Thoracic aorta (tissue), 2 donors: ENCODE results near the gene FBXO15. TPM values are rescaled to one million over a fixed set of nuclear protein-coding genes. Genes with fewer than 3 reads are reported as not detected.

ENCODE experiments used
- ATAC-seq: fragments of 150-250 bp; one replicate; pipeline ENCODE4 v1.8.0; 2017; ENCODE audit warnings: low read depth; ENCODE audit not compliant: insufficient number of reproducible peaks, low FRiP score
- DNase-seq: peaks from one replicate; pipeline ENCODE4 v3.0.0-alpha.2; 2020; ENCODE audit warnings: low spot score
- H3K27ac ChIP-seq, 2 donors: fragments of 200-600 bp; sonication (generic); 1 replicate in 1 of 2; 2 replicates in 1 of 2; pipeline ENCODE4 v1.5.1; 2016; ENCODE audit warnings: mild to moderate bottlenecking in 2 of 2, moderate library complexity in 2 of 2
- H3K27me3 ChIP-seq: fragments of 200-600 bp; sonication (generic); replicated peaks from 2 replicates; pipeline ENCODE4 v1.6.0; 2016; ENCODE audit warnings: mild to moderate bottlenecking; ENCODE audit not compliant: insufficient read depth
- H3K36me3 ChIP-seq: fragments of 200-600 bp; sonication (generic); one replicate; pipeline ENCODE4 v1.5.1; 2016
- H3K4me1 ChIP-seq, 2 donors: fragments of 200-600 bp; sonication (generic); 1 replicate in 1 of 2; 2 replicates in 1 of 2; pipeline versions ENCODE4 v1.5.1 to v1.6.0; 2016; ENCODE audit warnings: low read depth in 2 of 2, mild to moderate bottlenecking in 1 of 2; ENCODE audit not compliant: control insufficient read depth in 1 of 2
- H3K4me3 ChIP-seq: fragments of 200-600 bp; sonication (generic); 2 replicates; pipeline ENCODE4 v1.5.1; 2016; ENCODE audit warnings: mild to moderate bottlenecking
- H3K9me3 ChIP-seq: fragments of 200-600 bp; sonication (generic); 2 replicates; pipeline ENCODE4 v1.5.1; 2016
- total RNA-seq, 2 donors: library from RNA; depleted of rRNA; stranded (reverse); fragments of >200 nt; gene quantifications; one replicate each; pipeline versions ENCODE4 v1.1.0 to v1.2.3, GENCODE V29; 2016
- TF ChIP-seq, protein P1 (sequence below): fragments of 200-600 bp; sonication (generic); IDR thresholded peaks from one replicate; pipeline ENCODE4 v1.5.1; 2019; ENCODE audit warnings: antibody characterized with exemption

Gene FBXO15
- total RNA-seq, 2 donors from 2014 or later = 1.8 TPM; not detected in 1

DNA sequence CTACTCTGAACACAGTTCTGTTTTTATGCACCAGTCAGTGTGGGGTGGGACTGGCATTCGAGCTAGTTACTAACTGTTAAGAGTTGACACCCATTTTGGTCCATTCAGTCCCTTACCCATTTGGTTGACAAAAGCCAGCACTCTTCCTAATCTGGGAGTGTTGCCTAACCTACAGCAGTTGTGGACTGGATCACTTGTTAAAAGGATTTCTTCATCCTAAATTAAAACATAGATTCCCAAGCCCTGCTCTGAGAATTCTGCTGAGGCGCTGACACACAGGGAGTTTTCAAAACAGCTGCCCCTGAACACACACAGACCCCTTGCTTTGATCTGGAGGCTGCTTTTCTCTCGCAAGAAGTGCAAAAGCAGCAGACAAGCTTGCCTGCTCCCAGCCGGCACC is 7.1 kb upstream of the FBXO15 start:
- no peaks in the 10 kb centered on the region for H3K27me3 ChIP-seq
- no peaks in the 10 kb centered on the region for H3K9me3 ChIP-seq
- no peak for ATAC-seq
- peaks cover 4 to 6% of the 10 kb centered on the region in 2 donors for H3K4me1 ChIP-seq
- H3K4me3 ChIP-seq = no peak overlapping the region
- TF ChIP-seq, protein P1, sequence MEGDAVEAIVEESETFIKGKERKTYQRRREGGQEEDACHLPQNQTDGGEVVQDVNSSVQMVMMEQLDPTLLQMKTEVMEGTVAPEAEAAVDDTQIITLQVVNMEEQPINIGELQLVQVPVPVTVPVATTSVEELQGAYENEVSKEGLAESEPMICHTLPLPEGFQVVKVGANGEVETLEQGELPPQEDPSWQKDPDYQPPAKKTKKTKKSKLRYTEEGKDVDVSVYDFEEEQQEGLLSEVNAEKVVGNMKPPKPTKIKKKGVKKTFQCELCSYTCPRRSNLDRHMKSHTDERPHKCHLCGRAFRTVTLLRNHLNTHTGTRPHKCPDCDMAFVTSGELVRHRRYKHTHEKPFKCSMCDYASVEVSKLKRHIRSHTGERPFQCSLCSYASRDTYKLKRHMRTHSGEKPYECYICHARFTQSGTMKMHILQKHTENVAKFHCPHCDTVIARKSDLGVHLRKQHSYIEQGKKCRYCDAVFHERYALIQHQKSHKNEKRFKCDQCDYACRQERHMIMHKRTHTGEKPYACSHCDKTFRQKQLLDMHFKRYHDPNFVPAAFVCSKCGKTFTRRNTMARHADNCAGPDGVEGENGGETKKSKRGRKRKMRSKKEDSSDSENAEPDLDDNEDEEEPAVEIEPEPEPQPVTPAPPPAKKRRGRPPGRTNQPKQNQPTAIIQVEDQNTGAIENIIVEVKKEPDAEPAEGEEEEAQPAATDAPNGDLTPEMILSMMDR = no peak
- H3K36me3 ChIP-seq = peaks cover 32% of the 10 kb centered on the region
- H3K27ac ChIP-seq = no peak overlapping the region
- DNase-seq = no peak

GRCh38 chr18:74153793-74154192 is 6.2 kb upstream of the FBXO15 start:
- Histone ChIP-seq H3K27me3 (no peaks in the 10 kb centered on the region), H3K9me3 (no peaks in the 10 kb centered on the region), H3K27ac (no peak overlapping the region), H3K4me3 (no peak overlapping the region), H3K4me1 (peaks cover 13 to 15% of the 10 kb centered on the region in 2 donors), H3K36me3 (peaks cover 30% of the 10 kb centered on the region)
- TF ChIP-seq, protein P1 = no peak
- DNase-seq (no peak), ATAC-seq (no peak)

GRCh38 chr18:74153377-74153776 is 5.7 kb upstream of the FBXO15 start:
- peaks cover 14 to 15% of the 10 kb centered on the region in 2 donors for H3K4me1 ChIP-seq
- H3K27me3 ChIP-seq = no peaks in the 10 kb centered on the region
- DNase-seq (no peak), ATAC-seq (no peak)
- H3K4me3 ChIP-seq = no peak overlapping the region
- TF ChIP-seq, protein P1 = no peak
- peaks cover 26% of the 10 kb centered on the region for H3K36me3 ChIP-seq
- H3K27ac ChIP-seq = no peak overlapping the region
- H3K9me3 ChIP-seq = no peaks in the 10 kb centered on the region

- no peak overlapping the region for H3K4me3 ChIP-seq
- TF ChIP-seq, protein P1 = no peak
- no peak for DNase-seq
- H3K36me3 ChIP-seq = peaks cover 20% of the 10 kb centered on the region
- H3K4me1 ChIP-seq = peaks cover 14 to 15% of the 10 kb centered on the region in 2 donors
- no peak for ATAC-seq
- no peak overlapping the region for H3K27ac ChIP-seq
- no peaks in the 10 kb centered on the region for H3K9me3 ChIP-seq
- no peaks in the 10 kb centered on the region for H3K27me3 ChIP-seq
These were observed 5.2 kb upstream of the FBXO15 start for GRCh38 chr18:74152857-74153256.

DNA sequence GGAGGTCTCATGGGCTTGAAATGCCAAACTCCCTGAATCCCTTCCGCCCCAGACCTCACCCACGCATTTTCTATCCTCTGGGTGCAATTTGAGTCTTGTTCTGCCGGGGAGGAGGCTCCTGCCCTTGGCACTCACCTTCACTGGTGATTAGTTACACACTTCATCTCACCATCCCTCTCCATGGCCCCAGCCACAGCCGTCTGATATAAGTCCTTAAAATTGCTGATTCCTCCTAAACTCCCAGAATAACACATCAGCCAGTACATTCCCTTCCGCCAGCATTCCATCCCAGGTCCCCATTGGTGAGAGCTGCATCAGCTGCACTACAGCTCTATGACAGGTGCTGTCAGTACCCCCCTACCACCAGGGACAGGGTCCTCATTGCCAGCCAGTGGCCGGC is 4.6 kb upstream of the FBXO15 start:
- TF ChIP-seq, protein P1 = no peak
- ATAC-seq = no peak
- DNase-seq = no peak
- H3K4me1 ChIP-seq = peaks cover 15% of the 10 kb centered on the region in 2 donors
- no peaks in the 10 kb centered on the region for H3K9me3 ChIP-seq
- peaks cover 16% of the 10 kb centered on the region for H3K36me3 ChIP-seq
- no peak overlapping the region for H3K27ac ChIP-seq
- H3K27me3 ChIP-seq = no peaks in the 10 kb centered on the region
- no peak overlapping the region for H3K4me3 ChIP-seq
